ENCODE measurements around the gene SLC35D3.
A peak's percentile ranks its signal among the peaks of the same experiment; 100 is the strongest.
"Not testable (repeated sequence)": the region's sequence is repeated elsewhere in the genome, so short reads cannot be mapped to it uniquely, and the experiment has no call there.

The SLC35D3 gene

DNA sequence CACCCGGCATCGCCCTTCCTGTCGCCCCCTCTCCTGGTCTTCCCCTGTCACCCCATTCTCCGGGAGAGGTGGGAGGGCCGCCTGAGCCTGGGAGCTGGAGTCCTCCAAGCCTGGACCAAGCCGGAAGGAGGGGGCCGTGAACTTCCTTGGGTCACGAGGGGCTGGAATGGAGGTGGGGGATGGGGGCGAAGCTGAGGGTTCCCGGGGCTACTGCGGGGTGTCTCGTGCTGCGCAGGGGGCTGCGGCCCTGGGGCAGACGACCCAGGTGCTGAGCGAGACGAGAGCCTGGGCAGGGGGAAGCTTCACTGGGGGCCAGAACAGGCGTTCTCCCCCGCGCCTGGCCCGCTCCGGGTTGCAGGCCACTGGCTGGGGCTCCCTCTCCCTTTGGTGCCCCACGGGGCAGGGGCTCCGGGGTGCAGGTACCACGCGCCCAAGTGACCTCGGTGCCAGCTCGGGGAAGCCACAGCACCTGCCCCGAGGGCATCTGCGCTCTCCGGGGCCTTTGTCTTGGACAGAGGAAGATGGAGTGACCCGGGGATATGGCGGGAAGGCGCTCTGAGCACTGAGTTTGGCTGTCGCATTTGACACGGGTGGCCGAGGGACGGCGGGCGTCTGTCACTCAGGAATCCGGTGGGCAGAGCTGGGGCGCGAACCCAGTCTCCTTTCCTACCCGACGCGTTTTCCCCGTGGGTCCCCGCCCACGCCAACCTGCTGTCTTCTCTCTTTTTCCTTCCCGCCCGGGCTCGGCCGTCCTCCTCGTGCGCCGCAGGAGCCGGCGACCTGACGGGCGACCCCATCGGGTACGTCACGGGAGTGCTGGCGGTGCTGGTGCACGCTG, 1.2 kb downstream of the SLC35D3 start:
- no peak for DNase-seq (ENCODE audit: low spot score)

DNA sequence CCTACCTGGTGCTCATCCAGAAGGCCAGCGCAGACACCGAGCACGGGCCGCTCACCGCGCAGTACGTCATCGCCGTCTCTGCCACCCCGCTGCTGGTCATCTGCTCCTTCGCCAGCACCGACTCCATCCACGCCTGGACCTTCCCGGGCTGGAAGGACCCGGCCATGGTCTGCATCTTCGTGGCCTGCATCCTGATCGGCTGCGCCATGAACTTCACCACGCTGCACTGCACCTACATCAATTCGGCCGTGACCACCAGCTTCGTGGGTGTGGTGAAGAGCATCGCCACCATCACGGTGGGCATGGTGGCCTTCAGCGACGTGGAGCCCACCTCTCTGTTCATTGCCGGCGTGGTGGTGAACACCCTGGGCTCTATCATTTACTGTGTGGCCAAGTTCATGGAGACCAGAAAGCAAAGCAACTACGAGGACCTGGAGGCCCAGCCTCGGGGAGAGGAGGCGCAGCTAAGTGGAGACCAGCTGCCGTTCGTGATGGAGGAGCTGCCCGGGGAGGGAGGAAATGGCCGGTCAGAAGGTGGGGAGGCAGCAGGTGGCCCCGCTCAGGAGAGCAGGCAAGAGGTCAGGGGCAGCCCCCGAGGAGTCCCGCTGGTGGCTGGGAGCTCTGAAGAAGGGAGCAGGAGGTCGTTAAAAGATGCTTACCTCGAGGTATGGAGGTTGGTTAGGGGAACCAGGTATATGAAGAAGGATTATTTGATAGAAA, 2.0 kb downstream of the SLC35D3 start:
- DNase-seq (ENCODE audit: low spot score), result no peak

DNA sequence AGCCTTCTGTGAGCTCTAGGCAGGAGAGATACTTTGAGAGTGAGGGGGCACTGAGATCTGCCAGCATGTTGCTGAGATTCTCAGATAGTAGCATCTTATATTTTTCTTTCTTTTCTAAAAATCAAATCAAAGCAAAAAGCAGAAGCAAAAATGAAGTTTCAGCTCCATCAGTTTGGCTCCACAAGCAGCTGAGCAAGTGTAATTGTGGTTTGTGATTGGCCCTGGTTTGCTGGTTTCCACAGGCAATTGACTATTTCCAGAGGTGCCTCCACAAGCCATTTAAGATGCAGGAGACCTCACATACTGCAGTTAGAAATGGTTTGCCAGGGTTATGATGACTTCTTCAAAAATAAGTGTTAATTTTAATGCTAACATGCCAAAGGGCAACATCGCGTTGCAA, 4.3 kb downstream of the SLC35D3 start:
- no peak for DNase-seq (ENCODE audit: low spot score)

DNA sequence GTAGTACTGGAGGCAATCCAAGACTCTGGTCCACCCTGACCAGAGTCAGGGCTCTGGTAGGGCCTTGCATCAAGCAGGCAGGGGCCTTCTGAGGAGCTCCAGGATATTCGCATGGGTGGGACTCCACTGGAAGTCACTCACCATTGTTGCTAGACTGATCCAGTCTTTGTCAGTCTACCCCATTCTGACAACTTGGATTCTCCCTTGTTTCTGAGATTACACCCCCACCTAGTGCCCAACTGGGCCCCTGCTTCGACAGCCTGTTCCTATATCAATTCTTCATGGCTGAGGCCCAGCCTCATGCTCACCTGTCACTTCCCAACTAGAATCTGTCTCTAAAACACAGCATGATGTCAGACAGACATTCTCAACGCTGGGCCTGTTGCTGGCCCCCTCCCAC, 5.2 kb downstream of the SLC35D3 start:
- DNase-seq (ENCODE audit: low spot score), result no peak

DNA sequence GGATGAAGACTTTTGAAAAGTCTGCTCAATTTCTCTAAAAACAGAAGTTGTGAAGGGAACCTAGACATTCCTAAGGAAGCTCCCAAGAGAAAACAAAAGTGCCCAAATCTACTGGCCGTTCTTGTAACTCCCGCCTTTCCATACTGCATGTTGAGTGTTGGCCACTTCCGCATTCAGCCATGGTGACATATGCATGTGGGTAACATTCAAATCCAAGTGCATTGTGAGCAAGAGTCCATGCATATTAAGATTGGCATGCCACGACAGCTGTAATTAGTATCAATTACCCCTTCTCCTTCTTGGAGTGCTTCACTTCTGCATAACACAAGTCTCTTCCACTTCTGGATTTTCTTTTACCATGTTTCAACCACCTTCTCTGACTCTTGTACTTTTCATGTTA, 8.4 kb downstream of the SLC35D3 start:
- no peak for DNase-seq (ENCODE audit: low spot score)

DNA sequence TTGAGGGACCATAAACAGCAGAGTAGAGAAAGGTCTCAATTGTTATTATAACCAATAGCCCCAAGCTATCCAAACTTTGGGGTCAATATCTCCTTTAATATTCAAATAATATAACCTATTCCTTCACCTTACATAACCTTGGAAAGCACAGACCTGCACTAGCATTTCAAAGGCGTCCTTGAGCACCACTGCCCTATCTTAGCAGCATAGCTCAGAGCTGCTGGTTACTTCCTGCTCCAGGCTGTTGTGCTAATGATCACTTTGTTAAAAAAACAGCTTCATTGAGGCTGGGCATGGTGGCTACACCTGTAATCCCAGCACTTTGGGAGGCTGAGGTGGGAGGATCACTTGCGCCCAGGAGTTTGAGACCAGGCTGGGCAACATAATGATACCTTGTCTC, 10.5 kb downstream of the SLC35D3 start:
- no peak for DNase-seq (ENCODE audit: low spot score)

DNA sequence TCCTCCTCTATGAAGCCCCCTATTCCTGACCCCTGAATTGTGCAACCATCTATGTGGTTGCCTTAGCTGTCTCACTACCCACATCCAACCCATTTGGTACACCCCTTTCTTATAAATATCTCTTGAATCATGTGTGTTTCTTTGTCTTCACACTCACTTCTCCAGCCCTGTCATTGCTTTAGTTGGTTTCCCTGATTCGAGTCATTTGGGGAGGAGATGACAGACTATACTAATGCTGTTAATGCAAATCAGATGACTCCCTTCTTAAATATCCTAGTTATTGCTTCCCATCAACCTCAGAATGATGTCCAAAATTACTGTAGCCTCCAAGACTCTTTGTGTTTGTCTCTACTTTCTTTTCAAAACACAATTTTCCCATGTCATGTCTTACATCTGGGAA, 23.0 kb downstream of the SLC35D3 start:
- no peak for DNase-seq (ENCODE audit: low spot score)

DNA sequence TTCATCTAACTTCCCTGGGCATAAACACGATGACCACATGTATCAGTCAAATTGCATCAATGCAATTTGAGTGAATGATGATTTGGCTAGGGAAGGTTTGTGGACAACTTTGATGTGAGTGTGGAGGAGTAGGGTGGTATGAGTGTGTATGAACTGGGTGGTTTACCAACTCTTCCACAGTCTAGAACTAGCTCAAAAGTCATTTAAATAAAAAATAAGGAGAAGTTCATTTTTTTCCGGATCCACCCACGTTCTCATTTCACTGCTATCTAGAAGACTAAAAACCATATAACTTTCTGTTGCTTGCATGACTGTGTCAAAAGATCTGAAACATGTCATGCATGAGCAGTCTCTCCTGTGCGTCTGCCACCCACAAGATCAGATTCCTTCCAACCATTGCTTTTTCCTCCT, 23.6 kb downstream of the SLC35D3 start:
- no peak for DNase-seq (ENCODE audit: low spot score)

DNA sequence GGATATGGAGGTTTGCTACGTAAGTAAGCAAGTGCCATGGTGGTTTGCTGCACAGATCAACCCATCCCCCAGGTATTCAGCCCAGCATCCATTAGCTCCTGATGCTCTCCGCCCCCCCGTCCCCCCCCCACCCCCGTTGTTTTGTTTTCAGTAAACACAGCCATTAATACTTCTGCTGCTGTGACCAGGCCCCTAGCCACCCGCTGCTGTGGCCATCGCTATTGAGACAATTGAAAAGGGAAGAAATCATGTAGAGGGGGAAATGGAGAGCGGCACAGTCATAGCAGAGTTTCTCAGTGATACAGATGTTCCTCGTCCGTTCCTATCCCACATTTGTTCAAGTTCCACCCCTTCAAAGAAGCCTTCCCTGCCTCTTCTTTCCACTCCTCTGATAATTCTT, 24.9 kb downstream of the SLC35D3 start:
- DNase-seq (ENCODE audit: low spot score), result no peak

DNA sequence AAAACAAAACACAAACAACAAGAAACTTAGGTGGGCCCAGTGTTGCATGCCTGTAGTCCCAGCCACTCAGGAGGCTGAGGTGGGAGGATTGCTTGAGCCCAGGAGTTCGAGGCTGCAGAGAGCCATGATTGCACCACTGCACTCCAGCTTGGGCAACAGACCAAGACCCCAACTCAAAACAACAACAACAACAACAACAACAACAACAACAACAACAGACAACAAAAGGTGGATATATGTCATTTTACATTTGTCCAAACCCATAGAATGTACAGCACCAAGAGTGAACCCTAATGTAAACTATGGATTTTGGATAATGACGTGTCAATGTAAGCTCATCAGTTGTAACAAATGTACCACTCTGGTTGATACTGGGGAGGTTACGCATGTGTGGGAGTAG, 27.9 kb downstream of the SLC35D3 start:
- not testable (repeated sequence) for DNase-seq (ENCODE audit: low spot score)

DNA sequence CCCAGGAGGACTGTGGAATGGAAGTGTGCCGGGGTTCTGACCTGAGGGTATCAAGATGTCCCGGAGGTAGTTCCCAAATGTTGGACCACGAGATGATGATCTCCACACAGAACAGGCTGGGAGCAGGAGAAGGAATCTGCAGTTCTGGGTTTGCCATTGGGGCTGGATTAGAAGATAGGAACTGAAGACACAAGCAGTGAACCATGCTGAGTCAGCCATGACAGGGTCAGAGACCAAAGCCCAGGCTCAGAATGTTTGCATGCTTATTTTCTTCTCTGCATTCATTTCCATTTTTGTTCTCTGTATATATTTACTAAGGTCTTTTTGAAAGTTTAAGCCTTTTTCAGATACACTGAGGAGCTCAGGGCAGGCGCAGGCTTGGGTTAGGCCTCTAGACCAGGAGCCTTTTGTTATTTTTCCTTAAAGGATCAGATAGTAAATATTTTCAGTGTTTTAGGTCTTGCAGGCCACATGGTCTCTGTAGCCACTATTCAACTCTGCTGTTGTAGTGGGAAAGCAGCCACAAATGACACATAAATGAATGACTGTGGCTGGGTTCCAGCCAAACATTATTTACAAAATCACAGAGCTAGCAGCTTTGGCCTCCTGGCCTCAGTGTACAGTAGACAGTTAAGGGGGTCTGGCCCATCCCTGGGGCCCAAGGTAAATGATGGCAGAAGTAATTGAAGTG, 28.5 kb downstream of the SLC35D3 start:
- DNase-seq (ENCODE audit: low spot score), result no peak

DNA sequence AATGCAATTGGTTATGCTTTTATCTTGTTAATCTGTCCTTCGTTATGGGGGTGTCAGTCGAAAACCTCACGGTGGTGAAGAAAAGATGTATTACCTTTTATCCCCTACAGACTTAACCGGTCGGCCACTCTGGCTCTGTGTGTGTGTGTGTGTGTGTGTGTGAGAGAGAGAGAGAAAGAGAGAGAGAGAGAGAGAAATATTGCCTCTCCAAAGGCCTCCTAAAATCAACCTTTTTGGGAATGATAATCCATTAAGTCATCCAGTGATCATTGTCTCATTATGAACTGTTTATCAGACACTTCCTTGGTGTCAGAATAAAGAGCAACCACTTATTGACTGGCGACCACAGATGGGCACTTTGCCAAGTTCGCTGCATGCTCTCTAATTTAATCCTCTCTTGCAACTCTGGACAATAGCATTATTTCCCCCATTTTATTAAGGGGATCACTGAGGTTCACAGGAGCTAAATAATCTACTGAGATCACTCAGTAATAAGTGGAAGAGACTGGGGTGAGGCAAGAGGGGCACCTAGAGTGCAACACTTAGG, 30.7 kb downstream of the SLC35D3 start:
- DNase-seq (ENCODE audit: low spot score), result no peak

DNA sequence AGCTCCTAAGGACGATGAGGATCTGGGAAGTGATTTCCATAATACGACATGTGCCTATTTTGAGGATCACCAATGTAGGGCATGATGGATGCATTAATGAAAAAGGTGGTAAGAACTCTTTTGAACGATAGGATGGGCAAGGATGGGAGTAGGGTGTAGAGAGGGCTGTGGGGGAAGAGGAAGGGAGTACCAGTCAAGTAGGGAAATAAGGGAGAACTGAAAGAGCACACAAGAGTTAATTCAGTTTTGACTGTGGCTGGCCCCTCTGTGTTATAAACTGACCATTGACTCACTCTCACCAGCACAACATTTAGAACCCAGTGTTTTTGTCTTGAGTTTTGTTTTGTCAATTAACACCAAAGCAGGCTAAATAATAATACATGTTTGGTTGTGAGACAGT, 33.0 kb downstream of the SLC35D3 start:
- no peak for DNase-seq (ENCODE audit: low spot score)

DNA sequence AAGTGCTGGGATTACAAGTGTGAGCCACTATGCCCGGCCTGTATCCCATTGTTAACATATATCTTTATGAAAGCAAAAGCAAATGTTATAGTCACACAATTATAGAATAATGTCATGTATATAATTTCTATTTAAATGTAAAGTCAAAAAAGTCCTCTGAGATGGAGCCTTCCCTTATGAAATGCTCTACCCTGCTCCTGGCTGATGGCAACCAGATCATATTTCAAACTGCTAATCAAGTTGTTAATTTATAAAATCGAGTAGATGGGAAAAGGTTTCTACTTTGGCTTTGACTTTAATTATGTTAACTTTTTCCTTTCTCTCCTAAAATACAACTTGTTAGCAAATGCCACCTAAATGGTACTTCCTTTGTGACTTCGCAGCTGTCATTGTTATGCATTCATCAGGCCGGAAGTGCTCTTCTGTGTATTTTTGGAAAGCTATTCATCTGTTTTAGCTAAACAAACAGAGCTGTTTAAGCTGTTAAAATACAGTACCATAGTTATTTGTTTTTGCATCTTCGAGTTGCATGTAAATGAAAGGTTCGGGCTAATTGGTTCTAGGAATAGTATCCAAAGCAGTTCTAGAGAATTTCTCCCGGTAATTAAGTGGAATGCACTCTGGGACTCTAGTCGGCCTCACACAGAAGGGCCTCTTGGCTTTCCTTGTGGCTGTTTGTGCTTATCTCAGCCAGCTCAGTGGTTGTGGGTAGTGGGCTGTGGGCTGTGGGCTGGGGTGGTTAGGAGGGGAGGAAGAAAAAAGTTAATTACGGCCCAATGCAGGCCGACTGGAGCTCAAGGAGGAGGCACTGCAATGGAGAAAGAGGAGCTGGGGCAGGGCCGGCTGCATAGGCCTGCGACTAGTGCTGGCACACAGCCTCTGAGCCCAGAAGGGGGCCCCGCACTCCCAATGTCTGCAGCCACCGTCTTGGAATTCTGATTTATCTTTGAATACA, 34.8 kb downstream of the SLC35D3 start:
- DNase-seq (ENCODE audit: low spot score), result no peak

DNA sequence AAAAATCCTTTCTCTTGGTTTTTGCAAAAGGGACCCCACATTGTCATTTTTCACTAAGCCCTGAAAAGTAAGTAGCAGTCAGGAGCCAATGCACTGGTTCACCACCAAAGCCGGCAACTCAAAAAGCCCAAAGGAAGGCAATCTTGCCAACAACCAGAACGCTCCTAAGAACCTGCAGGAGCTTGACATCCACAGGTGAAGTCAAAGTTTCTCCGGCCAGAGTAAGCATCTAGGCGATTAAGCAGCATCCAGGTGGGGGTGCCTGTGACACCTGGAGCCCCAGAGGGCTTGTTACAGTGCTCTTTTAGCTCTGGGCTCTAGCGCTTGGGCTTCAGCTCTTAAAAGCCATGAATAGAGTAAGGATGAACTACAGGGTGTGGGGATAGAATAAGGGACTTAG, 36.1 kb downstream of the SLC35D3 start:
- no peak for DNase-seq (ENCODE audit: low spot score)

DNA sequence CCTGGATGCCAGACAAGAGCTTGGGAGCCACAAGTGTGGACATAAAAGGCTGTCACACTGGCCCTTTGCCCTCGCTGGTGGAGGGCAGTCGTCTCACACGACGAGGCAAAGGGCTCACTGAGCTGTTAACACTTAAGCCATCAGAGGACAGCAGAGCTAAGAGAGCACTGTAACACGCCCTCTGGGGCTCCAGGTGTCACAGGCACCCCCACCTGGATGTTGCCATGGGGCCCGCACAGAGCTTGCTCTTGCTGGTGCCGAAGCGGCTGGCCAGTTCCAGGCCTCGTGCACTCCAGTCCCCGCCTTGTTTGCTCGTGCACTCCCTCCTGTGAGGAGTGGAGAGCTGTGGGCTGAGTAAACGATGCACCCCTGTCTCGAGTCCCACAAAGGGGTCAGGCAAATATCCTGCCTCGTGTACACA, 37.4 kb downstream of the SLC35D3 start:
- no peak for DNase-seq (ENCODE audit: low spot score)

DNA sequence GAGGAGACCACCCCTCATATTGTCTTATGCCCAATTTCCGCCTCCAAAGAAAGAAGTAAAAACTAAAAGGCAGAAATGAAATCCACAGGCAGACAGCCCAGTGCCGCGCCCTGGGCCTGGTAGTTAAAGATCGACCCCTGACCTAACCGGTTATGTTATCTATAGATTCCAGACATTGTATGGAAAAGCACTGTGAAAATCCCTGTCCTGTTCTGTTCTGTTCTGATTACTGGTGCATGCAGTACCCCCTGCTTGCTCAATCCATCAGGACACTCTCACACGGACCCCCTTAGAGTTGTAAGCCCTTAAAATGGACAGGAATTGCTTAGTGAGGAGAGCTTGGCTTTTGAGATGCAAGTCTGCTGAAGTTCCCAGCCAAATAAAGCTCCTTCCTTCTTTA, 37.8 kb downstream of the SLC35D3 start:
- not testable (repeated sequence) for DNase-seq (ENCODE audit: low spot score)

DNA sequence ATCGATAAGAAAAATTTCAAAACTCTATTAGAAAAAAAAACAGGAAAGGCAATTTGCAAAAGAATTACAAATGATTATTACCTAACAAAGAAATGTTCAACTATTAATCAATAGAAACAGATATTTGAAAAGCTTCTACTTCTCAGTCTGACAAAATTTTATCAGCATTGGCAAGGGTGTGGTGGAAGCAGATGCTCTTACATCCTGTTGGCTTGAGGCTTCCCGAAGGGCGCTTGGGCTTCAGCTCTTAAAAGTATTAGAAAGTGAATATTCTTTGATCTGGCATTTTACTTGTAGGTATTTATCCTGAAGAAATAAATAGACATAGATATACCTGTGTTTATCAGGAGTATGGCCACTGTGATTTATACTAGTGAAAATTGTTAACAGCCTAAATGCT, 38.7 kb downstream of the SLC35D3 start:
- no peak for DNase-seq (ENCODE audit: low spot score)

DNA sequence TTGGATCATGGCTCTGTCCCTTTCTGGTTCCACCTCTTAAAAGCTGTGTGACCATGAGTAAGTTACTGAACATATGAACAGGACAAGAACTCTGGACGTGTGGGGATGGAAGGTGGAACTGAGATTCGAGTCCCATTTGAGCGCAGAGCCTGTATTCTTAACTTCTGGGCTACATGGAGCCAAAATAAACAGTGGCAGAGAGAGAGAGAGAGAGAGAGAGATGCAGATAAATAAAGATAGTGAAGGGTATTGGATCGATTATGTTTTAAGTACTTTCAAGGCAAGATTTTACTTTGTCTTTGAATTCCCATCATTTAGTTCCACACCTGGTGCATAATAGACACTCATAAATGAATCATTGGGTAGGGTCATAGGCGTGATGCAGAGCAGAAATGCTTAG, 39.7 kb downstream of the SLC35D3 start:
- no peak for DNase-seq (ENCODE audit: low spot score)

DNA sequence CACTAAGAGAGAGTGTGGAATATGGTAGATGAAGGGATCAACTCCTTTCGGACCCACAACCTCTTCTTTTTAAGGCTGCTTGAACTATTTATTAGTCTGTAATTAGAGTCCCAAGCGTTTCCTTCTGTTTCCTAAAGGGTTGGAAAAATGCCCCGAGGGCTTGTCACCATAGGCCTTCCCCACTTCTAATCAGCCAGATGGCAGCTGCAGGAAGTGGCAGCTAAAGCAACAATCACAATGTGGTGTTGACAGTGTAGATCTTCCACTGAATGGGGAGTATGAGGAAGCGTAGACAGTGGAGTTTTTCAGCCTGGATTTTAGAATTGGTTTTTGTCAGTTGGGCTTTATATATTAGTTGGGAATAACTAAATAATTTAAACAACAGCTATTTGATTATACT, 40.6 kb downstream of the SLC35D3 start:
- peak; percentile 45 for DNase-seq (ENCODE audit: low spot score)

DNA sequence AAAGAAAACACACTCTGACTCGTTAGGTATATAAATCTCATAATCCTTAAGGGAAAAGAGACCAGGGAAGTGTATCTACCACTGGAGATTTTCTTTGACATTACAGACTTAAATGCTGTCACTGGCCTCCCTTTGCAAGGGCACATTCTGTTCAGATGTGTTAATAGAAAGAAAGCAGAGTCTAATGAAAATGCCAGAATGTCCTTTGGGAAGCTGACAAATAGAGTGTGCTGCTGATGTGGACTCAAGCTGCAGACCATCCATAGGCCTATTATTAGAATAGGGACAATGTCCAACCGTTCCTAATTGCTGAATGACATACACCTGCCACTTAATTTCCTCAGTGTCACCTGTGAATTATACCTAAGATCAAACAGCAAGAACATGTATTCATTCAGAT, 41.2 kb downstream of the SLC35D3 start:
- DNase-seq (ENCODE audit: low spot score), result no peak

DNA sequence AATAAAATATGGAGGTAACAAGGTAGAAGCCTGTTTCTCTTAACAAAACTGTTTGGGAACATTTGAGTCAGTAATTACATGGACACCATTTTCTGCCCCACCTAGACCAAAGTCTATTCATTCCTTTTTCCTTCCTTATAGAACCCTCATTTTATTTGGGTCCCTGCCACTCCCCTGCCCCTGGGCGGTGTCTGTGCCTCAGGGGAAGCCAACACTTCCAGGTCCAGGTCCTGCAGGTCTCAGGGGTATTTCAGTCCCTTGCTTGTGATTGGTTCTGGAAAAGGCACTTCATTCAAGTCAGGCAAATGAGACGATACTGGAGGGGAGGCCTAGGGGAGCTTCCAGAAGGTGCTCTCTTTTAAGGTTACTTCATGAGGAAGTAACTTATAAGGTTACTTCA, 42.3 kb downstream of the SLC35D3 start:
- no peak for DNase-seq (ENCODE audit: low spot score)

Data from Ammon's horn (tissue), 1 donor.